K562 (cell line): Measurements from ENCODE around the gene SLC6A9. TPM values are rescaled to one million over a fixed set of nuclear protein-coding genes. Genes with fewer than 3 reads are reported as not detected.

ENCODE experiments used
- ATAC-seq: fragments of 200-7000 bp; cut with Tn5 transposase; 3 replicates; pipeline ENCODE4 v1.9.1; 2020; ENCODE audit warnings: moderate library complexity
- BruUV-seq: library from RNA; stranded (reverse); fragments of 400-500 nt; replicated peaks from 2 replicates; lab custom pipeline; 2021; lab: Mats Ljungman, UMichigan
- CTCF ChIA-PET: fragments of 300-600 bp; formaldehyde crosslinking; extraction: SDS; loops from one replicate; lab custom pipeline; 2021; ENCODE audit warnings: low intra/inter-chr PET ratio; lab: Yijun Ruan, JAX
- POLR2A ChIA-PET: fragments of 300-600, 350-650 bp; sonication (Branson Sonifier 250); formaldehyde crosslinking; extraction: SDS; loops from one replicate; lab custom pipeline; 2021; ENCODE audit warnings: antibody characterized with exemption, inconsistent platforms; lab: Yijun Ruan, JAX
- DNase-seq, 4 experiments: peaks; one replicate each; pipeline versions ENCODE4 v3.0.0 to v3.0.0-alpha.2; 2011 to 2018; ENCODE audit warnings: low spot score in 3 of 4, mixed read lengths in 3 of 4; ENCODE audit errors: extremely low read depth in 1 of 4
- FAIRE-seq: peaks from 2 replicates; lab custom pipeline; 2011; peaks lifted over from hg19 to GRCh38; lab: Jason Lieb, UNC
- H2AFZ ChIP-seq: 2 replicates; pipeline ENCODE4 v1.6.0; 2011; ENCODE audit warnings: low read depth, low read length, control low read depth, inconsistent platforms
- H3K27ac ChIP-seq: fragments of 200-600 bp; 3 replicates; pipeline ENCODE4 v1.8.0; 2011; ENCODE audit warnings: low read depth, mild to moderate bottlenecking, control low read depth, inconsistent platforms, low read length, moderate library complexity, mixed read lengths; ENCODE audit errors: extremely low read depth
- H3K27me3 ChIP-seq, 2 experiments: fragments of 300-600 bp in 1 of 2; 2 replicates in 1 of 2; 3 replicates in 1 of 2; pipeline versions ENCODE4 v1.6.0 to v1.8.0; 2011; ENCODE audit warnings: inconsistent platforms in 2 of 2, low read length in 2 of 2, mild to moderate bottlenecking in 1 of 2, mixed read lengths in 1 of 2, moderate library complexity in 1 of 2; ENCODE audit not compliant: control insufficient read depth in 2 of 2, insufficient read depth in 2 of 2
- H3K36me3 ChIP-seq: fragments of 300-600 bp; 3 replicates; pipeline ENCODE4 v1.8.0; 2011; ENCODE audit warnings: mild to moderate bottlenecking, low read length, inconsistent platforms; ENCODE audit not compliant: control insufficient read depth, insufficient read depth
- H3K4me1 ChIP-seq, 2 experiments: fragments of 200-600 bp in 1 of 2; replicated peaks in 1 of 2; 2 replicates in 1 of 2; 3 replicates in 1 of 2; pipeline versions ENCODE4 v1.5.1 to v1.8.0; 2011; ENCODE audit warnings: inconsistent platforms in 2 of 2, low read length in 2 of 2, mild to moderate bottlenecking in 1 of 2, mixed read lengths in 1 of 2, moderate library complexity in 1 of 2; ENCODE audit not compliant: control insufficient read depth in 2 of 2, insufficient read depth in 2 of 2
- H3K4me2 ChIP-seq: 2 replicates; pipeline ENCODE4 v1.6.1; 2011; ENCODE audit warnings: low read length, control low read depth, inconsistent platforms, mixed read lengths; ENCODE audit not compliant: insufficient read depth
- H3K4me3 ChIP-seq: fragments of 200-600 bp; sonication (generic), shearing (Covaris generic); 2 replicates; pipeline ENCODE4 v1.5.1; 2016; ENCODE audit warnings: control low read depth, inconsistent platforms
- H3K79me2 ChIP-seq: fragments of 200-600 bp; 3 replicates; pipeline ENCODE4 v1.8.0; 2011; ENCODE audit warnings: low read length, inconsistent platforms; ENCODE audit not compliant: control insufficient read depth, insufficient read depth
- H3K9ac ChIP-seq, 2 experiments: 2 replicates each; pipeline versions ENCODE4 v1.6.0 to v1.6.1; 2011; ENCODE audit warnings: low read depth in 2 of 2, low read length in 2 of 2, control low read depth in 1 of 2, inconsistent platforms in 1 of 2, mild to moderate bottlenecking in 1 of 2, mixed read lengths in 1 of 2; ENCODE audit not compliant: insufficient read depth in 1 of 2
- H3K9me1 ChIP-seq: one replicate; pipeline ENCODE4 v1.6.0; 2011; ENCODE audit warnings: inconsistent platforms, mild to moderate bottlenecking, low read length, moderate library complexity; ENCODE audit not compliant: control insufficient read depth, insufficient read depth
- H3K9me3 ChIP-seq: replicated peaks from 2 replicates; pipeline ENCODE4 v1.5.1; 2011; ENCODE audit warnings: low read depth, low read length, inconsistent platforms; ENCODE audit not compliant: control insufficient read depth, insufficient read depth
- H4K20me1 ChIP-seq: replicated peaks from 2 replicates; pipeline ENCODE4 v1.6.1; 2011; ENCODE audit warnings: low read length, inconsistent platforms, mixed read lengths; ENCODE audit not compliant: control insufficient read depth, insufficient read depth
- LCOR ChIP-seq: sonication (generic); formaldehyde crosslinking; IDR thresholded peaks from 2 replicates; pipeline ENCODE4 v1.8.0; 2022; ENCODE audit warnings: mild to moderate bottlenecking, missing genetic modification reagents
- MEIS2 ChIP-seq: fragments of 450-650 bp; IDR thresholded peaks from 2 replicates; pipeline ENCODE4 v1.6.1; 2014; ENCODE audit warnings: mild to moderate bottlenecking; ENCODE audit not compliant: partially characterized antibody
- MTA1 ChIP-seq: fragments of 450-650 bp; IDR thresholded peaks from 2 replicates; pipeline ENCODE4 v1.6.1; 2017; ENCODE audit warnings: borderline replicate concordance
- NFE2 ChIP-seq: IDR thresholded peaks from 2 replicates; pipeline ENCODE4 v1.6.1; 2014; ENCODE audit warnings: antibody characterized with exemption, low read depth
- PBX2 ChIP-seq, 2 experiments: IDR thresholded peaks in 1 of 2; conservative IDR thresholded peaks in 1 of 2; 2 replicates each; pipeline ENCODE4 v1.6.1; 2016; ENCODE audit warnings: low read depth in 2 of 2, mild to moderate bottlenecking in 1 of 2, missing compliant biosample characterization in 1 of 2, missing genetic modification characterization in 1 of 2, moderate library complexity in 1 of 2
- PKNOX1 ChIP-seq: fragments of 450-650 bp; IDR thresholded peaks from 2 replicates; pipeline ENCODE4 v1.6.1; 2016
- SMARCE1 ChIP-seq: fragments of 450-650 bp; IDR thresholded peaks from 2 replicates; pipeline ENCODE4 v1.7.1; 2016; ENCODE audit warnings: mild to moderate bottlenecking
- SNRNP70 ChIP-seq: fragments of 200-400 bp; formaldehyde crosslinking; optimal IDR thresholded peaks from 2 replicates; pipeline ENCODE3; 2017; ENCODE audit warnings: low read depth, low read length
- STAT6 ChIP-seq: sonication (generic); formaldehyde crosslinking; IDR thresholded peaks from 2 replicates; pipeline ENCODE4 v1.8.1; 2023; ENCODE audit warnings: mild to moderate bottlenecking, missing genetic modification reagents
- WGBS: fragments of 100-300 bp; shearing (Covaris generic); methylation state at CpG from one replicate; pipeline ENCODE4 v1.1.6; 2016; ENCODE audit warnings: low coverage, mixed read lengths; ENCODE audit not compliant: insufficient coverage; ENCODE audit errors: missing lambda C conversion rate; 5-methylcytosine and 5-hydroxymethylcytosine counted together
- in situ Hi-C: fragments of 300-500 bp; cut with MboI; formaldehyde crosslinking; loops from 4 replicates; pipeline ENCODE4 v1.15.0; 2018; ENCODE audit warnings: inconsistent platforms, mixed read lengths
- intact Hi-C: fragments of 100-400 bp; cut with micrococcal nuclease; formaldehyde crosslinking; loops from 2 replicates; pipeline ENCODE4 v1.14.2; 2022
- polyA plus RNA-seq, 8 experiments: library from polyadenylated mRNA; depleted of rRNA in 4 of 8; stranded (reverse) in 5 of 8; unstranded in 3 of 8; fragments of >200 nt; fragmentation: Nextera tagmentation in 2 of 8; fragmentation: Illumina TruSeq in 1 of 8; extraction: Ambion mirVana in 2 of 8; extraction: Trizol in 1 of 8; gene quantifications; 2 replicates each; pipeline versions ENCODE4 v1.2.1 to v1.2.3, GENCODE V29; 2011 to 2014; ENCODE audit warnings: inconsistent platforms in 1 of 8, missing spikeins in 1 of 8
- total RNA-seq, 7 experiments: library from RNA; depleted of rRNA in 6 of 7; stranded (reverse); fragments of >200 nt in 6 of 7; fragmentation: Illumina TruSeq in 2 of 7; extraction: Trizol in 2 of 7; gene quantifications; 2 replicates each; pipeline versions ENCODE4 v1.2.1 to v1.2.3, GENCODE V29; 2011 to 2021; ENCODE audit warnings: low replicate concordance in 1 of 7

The SLC6A9 gene
- total and polyA plus RNA-seq, 9 of the 15 experiments (the other 6 are each of a cell fraction or from before 2014, with no cell fraction given): 0.17 to 18.7 (median 2.9) TPM

- no peaks in the 10 kb centered on the region for H3K36me3 ChIP-seq
- BruUV-seq: no TSS peak
- ChIA-PET CTCF (no interaction called here), POLR2A (interaction anchor here (0.5 to 1.7 kb wide), 5 partner anchors 11 to 470 kb away, joined by 3 to 6 read pairs (median 3); no protein-coding TSS in a partner anchor)
- intact Hi-C loops: no loop called here
- in situ Hi-C loops: no loop called here
- peaks cover 4 to 11% of the 10 kb centered on the region in 2 experiments; a peak in 3 of 5 replicates for H3K4me1 ChIP-seq
- no peak for DNase-seq
- no peaks in the 10 kb centered on the region; the same call in 1 of the 2 replicates for H4K20me1 ChIP-seq
- under 1% methylated on average over 6 of the region's 6 CpGs for WGBS
- no peak for ATAC-seq
- no peak overlapping the region for H2AFZ ChIP-seq
- H3K9ac ChIP-seq: 0 out of 4 replicates have a peak overlapping the region, but pooled peaks of 1 of the 2 experiments have one; percentile 45
- peaks cover 4 to 9% of the 10 kb centered on the region in 2 experiments; a peak in 4 of 5 replicates for H3K27me3 ChIP-seq
- H3K79me2 ChIP-seq: no peaks in the 10 kb centered on the region
- no peak overlapping the region for H3K4me3 ChIP-seq
- TF ChIP-seq MTA1 (no peak), SNRNP70 (no peak), STAT6 (no peak), NFE2 (no peak), PKNOX1 (peak; percentile 57), MEIS2 (peak; percentile 72), PBX2 (CRISPR knock-in tag; IDR thresholded peaks at IDR 0.05; ENCODE audit: low read depth) (no peak), PBX2 (tag; conservative IDR thresholded peaks at IDR 0.05; ENCODE audit: low read depth) (0 out of 2 replicates have a peak, but pooled peaks have one; percentile 29), SMARCE1 (no peak), LCOR (CRISPR knock-in tag) (no peak)
- H3K9me3 ChIP-seq: no peaks in the 10 kb centered on the region
- FAIRE-seq: no peak
- H3K4me2 ChIP-seq: no peak overlapping the region
- H3K27ac ChIP-seq: no peak overlapping the region
- no peaks in the 10 kb centered on the region for H3K9me1 ChIP-seq
These were observed 36.3 kb upstream of the SLC6A9 start for GRCh38 chr1:44067266-44068250.
